Measurements from ENCODE around the gene MKRN1.
"Not testable (repeated sequence)": the region's sequence is repeated elsewhere in the genome, so short reads cannot be mapped to it uniquely, and the experiment has no call there.

MKRN1 gene

DNA sequence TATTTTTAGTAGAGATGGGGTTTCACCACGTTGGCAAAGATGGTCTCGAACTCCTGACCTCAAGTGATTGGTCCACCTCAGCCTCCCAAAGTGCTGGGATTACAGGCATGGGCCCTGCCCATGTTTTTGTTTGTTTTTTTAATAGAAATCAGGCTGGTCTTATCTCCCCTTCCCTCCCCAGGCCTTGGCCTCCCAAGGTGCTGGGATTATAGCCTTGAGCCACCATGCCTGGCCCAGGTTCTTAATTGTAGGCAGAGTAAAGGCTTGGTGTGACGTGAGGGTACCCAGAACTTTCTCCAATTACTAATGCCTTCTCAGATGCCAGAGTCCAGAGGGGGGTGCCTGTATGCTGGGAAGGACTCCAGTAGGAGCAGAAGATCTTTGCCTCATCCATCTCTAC lies 5.2 kb upstream of the MKRN1 start:
- DNase-seq: no peak

DNA sequence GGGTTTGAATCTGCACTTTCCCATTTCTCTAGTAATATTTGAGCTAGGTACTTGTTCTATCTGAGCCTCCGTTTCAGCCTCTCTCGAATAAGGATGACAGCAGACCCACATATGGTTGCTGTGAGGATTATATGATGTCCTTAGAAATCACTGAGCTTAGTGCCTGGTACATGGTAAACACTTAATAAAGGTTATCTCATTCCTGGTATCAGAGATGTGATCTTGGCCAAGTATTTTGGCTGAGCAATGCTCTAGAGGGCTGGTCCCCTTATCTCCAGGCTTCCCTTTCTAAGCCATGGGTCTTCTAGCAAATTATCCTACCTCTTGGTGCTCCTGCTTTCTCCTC lies 407 bp upstream of the MKRN1 start:
- DNase-seq: no peak

DNA sequence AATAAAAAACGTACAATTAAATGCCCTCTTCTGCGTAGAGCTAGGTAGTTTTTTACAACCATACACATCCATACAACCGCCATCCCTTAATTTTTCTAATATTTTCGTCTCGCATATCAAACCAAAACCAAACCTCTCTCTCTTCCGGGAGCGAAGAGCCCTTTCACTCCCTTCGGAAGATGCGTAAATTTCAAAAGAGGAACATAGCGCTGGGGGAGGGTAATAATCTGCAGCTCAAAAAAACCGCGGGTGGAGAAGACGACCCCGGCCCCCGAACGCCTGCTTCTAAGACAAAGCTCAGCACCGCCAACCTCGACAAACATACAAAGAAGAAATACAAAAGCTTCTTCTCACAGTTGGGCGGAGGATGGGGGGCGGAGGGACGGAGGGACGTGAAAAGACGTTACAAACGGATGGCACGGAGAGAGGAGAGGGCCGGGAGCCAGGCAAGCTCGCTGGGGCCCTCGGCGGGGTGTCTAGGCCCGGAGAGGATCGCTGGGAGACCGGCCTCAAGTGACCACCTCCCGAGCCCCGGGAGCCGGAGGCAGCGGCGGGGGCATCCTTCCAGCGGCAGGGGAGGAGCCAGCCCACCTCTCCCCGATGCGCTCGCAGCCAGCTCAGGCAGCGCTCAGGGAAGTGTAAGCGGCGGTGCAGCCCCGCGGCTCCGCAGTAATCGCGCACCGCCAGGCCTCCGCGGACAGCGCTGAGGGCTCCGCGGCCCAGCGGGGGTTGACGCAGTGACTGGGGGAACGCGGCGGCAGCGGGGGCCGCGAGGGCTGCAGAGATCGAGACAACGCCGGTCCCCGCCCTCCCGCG lies 851 bp downstream of the MKRN1 start:
- DNase-seq: peak; percentile 25 to 50

DNA sequence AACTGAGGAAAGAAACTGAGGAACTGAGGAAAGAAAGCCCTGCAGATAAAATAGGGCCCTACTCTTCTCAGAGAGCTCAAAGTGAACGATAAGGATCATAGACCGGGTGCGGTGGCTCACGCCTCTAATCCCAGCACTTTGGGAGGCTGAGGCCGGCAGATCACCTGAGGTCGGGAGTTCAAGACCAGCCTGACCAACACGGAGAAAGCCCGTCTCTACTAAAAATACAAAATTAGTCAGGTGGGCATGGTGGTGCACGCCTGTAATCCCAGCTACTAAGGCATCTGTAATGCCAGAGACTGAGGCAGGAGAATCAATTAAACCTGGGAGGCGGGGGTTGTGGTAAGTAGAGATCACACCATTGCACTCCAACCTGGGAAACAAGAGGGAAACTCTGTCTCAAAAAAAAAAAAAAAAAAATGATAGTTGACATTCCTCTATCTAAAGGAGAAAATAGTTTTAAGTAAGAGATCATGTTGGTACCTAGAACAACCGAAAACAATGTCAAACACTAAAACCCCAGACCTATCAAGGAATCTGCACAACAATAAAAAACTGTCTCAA lies 2.5 kb downstream of the MKRN1 start:
- DNase-seq: no peak

DNA sequence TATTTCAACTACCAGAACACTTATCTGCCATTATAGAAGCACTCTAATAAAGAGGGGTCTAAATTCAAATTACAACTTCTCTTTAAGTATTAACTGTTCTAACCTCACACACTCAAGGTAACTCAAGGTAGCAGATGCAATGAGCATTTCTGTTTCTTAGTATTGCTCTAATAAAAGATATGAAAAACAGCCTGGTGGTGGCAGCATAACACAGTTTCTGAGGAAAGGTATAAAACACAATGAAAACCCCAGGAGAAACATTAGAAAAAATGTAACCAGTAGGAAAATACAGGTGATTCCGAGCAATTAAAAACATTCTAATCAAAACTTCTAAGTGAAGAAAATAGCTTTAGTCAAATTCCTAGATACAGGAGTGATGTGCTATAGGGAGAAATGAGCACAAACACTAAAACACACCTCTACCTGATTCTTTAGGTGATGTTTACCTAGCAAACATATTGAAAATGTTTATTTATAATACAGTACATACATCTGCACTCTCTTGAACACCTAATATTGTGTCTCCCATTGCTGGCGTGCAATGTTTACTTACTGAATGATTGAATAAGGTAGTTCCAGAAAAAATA lies 3.5 kb downstream of the MKRN1 start:
- peak; percentile 40 to 73 for DNase-seq

DNA sequence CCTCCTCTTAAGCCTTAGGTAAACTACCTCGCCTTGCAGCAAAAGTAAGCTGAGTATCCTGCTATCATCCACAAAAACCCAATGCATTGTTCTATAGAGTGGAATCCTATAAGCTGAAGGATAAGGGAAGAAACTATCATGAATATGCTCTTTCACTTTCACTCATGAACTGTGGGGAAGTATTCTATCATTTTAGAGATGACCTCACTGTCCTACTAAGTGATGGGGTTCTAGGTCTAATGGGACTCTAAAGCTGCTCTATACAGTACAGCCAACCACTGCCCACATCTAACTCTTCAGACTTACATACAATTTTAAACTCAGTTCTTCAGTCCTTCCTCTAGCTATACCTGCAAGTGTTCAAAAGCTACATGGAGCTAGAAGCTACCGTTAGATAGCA lies 16.2 kb downstream of the MKRN1 start:
- DNase-seq: no peak

DNA sequence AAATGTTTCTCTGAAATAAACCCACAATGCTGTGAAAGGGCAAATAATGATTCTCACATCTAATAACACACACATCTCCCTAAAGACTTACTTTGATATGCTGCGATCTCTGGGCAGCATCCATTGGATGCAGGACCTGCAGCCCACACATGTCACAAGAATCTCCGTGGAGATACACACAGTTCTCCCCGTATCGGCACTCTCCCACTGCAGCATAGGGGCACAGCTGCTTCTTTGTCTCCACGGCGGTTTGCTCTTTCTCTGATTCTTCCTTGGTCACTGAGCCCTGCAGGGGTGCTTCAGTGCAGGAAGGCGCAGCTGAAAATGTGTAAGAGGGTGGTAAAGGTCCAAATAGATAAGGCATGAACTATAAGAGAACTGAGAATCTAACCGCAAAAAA lies 20.4 kb downstream of the MKRN1 start:
- DNase-seq: no peak

DNA sequence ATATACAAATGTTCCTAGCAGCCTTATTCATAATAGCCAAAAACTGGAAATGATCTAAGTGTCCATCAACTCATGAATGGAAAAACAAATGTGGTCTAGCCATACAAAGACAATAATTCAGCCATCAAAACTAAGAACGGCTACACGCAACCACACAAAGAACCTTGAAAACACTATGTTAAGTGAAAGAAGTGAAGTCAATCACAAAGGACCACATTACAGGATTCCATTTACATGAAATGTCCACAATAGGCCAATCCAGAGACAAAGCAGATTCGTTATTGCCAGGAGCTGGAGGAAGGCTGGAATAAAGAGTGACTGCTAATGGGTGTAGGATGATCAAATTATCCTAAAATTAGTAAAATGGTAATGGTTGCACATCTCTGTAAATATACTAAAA lies 21.1 kb downstream of the MKRN1 start:
- no peak for DNase-seq

DNA sequence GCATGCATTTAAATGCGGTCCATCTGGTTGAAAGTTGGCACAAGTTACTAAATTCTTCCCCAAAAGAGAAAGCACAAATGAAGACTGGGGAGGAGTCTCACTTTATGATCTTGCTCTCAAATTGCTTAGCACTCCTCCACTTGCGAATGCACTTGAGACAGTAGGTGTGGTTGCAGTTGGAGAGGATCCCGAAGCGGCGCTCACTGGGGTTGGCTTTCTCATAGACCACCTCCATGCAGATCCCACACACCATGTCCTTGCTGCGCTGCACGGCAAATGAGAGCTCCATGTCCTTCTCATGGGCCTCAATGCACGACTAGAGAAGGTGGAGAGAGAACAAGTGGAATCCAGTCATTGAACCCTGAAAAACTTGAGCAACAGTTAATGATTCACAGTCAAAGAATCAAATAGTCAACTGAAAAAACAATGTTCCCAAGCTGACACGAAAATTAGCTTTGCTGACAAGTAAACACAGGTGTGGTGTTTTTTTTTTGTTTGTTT lies 22.7 kb downstream of the MKRN1 start:
- DNase-seq: no peak

DNA sequence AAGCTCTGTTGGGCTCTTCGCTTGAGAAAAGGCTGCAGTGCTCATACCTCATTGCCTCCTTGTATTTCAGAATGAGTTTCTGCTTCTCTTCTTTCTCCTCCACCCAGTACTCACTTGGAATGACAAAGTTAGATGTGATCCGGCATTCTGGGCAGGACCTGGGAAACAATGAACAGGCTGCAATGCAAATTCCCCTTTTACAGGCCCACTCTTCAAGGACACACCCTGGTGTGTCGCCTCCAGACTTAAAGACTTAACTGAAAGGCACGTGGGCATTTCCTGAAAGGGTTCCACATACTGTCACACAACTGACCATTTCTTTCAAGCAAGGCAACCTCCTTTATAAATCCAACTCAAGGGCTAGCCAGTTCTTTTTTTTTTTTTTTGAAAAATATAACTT lies 23.6 kb downstream of the MKRN1 start:
- no peak for DNase-seq

DNA sequence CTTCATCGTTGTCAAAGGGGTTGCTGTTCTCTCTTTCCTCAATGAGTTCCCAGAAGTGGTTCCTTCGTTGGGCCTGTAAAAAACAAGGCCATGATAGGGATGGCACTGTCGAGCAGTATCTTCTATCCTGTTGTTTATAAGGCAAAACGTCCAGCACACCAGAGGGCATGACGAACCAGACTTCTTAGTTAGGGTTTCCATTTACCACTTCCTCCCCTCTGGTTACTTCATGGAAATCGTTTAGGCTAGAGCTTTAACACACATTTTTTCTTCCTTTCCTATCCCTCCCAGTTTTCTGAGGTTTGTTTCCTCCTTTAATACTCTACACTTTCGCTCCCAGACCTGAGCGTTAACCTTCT lies 24.7 kb downstream of the MKRN1 start:
- no peak for DNase-seq

DNA sequence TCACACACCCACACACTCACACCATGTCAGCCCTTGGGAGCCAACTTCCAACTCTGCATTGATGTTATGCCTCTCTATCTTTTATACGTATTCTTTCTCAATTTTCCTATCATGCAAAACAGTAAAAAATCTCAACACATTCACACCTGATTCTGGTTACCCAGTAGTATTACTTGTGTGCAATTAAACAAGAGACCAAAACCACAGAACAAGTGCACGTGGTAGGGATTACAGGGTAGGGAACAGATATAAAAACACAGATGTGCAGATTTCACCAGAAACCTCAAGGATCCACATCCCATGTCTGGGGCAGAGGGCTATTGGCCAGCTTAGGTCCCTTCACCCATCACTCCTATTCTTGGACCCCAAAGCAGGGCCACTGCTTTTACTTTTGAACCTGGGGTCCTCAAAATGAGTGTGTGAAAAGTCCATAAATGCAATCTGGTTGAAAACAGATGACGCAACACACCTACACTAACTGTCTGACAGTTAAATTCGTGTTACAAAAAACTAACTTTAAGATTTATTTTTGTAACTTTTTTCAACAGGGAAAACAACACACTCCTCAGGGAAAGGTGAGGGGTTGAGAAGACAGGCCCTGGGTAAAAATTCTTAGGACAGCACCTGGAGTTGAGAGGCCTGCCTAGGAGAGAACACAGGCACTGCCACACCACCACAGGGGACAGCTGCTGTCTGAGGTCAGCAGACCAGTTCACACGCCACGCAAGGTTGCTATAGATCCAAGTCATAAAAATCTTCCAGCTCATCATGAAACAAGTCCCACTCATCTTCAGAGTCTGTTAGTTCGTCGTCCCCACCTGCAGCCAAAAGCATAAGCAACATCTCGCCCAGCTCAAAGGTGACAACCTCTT lies 25.3 kb downstream of the MKRN1 start:
- not testable (repeated sequence) for DNase-seq

DNA sequence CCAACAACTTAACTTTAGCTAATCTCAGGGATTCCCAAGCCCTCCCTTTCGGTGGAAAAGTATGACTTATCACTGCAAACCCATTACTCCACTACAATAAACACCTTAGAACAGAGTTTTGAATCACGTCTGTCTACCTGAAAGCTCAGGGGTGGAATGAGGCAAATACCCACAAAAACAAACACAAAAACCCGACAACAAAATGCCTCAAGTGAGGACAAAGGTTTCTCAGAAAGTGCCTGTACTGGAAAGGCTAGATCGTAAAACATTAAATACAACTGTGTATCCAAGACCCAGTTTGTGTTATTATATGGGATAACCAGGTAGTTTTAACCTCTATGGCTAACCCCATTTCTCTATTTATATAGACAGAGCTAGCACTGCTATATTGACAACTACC lies 26.0 kb downstream of the MKRN1 start:
- no peak for DNase-seq

DNA sequence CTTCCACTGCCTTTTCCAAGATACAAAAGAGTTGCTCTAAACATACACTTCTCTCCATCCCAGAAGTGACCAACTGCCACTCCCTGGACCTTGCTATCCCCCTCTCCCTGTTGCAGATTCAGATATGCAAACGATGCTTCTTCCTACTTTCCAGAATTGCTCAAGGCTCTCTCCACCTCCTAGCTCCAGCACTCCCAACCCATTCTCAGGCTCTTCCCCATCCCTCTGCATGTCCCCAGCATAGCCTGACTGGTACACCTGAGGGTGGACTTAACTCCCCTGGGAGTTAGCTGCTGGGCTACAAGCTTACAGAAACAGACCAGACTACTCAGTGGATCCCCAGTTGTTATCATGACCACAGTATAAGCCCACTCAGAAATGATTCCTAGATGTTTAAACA lies 27.6 kb downstream of the MKRN1 start:
- DNase-seq: no peak

DNA sequence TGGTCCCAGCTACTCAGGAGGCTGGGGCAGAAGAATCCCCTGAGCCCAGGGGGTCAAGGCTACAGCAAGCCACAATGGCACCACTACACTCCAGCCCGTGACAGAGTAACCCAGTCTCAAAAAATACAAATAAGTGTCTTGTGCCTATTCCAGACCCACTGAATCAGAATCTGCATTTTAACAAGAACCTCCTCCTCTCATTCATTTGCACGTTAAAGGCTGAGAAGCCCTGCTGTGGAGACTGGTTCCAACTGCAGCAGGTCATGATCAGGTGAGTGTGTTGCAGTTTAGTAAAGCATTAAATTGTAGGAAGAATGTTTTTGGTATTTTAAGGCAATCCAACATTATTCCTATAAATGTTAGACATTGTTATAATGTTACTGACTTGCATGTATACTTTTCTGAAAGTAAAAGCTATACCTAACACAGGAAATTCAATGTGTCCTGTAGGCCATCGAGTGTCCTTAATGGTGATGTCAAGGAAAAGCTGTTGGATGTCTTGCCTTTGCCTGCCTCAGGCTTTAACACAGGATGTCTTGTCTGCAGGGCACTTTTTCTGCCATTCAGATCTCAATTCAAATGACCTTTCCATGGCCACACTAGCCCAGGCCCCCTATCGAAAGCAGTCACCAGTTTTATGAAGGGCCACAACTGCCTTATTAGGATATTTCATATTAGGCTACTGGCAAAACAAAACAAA lies 30.4 kb downstream of the MKRN1 start:
- no peak for DNase-seq

DNA sequence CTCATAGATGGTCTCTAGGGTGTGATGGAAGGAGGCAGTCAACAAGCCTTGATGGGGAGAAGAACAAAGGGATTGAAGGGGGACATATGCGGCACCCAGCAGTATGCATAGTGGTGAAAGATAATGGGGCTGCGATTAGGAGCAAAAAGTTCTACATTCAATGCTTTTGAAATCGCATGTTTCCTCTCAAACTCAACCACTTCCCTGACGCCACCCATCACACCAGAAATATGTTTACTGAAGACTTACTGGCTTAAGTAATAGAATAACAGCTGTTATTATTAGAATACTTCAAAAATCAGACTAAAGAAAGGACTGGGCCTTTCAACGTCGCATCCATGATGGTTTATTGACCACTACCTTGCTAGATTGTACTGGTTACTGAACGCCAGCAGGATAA lies 31.5 kb downstream of the MKRN1 start:
- DNase-seq: no peak

DNA sequence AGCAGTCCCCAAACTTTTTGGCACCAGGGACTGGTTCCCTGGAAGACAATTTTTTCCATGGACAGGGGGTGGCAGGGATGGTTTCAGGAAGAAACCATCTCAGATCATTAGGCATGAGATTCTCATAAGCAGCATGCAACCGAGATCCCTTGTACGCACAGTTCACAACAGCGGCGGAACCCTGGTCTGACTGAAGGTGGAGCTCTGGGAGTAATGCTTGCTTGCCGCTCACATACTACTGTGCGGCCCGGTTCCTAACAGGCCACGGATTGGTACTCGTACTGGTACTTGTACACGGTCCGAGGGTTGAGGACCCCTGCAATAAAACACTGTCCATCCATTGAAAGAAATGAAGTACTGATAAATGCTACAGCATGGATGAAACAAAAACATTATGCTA lies 32.8 kb downstream of the MKRN1 start:
- no peak for DNase-seq

DNA sequence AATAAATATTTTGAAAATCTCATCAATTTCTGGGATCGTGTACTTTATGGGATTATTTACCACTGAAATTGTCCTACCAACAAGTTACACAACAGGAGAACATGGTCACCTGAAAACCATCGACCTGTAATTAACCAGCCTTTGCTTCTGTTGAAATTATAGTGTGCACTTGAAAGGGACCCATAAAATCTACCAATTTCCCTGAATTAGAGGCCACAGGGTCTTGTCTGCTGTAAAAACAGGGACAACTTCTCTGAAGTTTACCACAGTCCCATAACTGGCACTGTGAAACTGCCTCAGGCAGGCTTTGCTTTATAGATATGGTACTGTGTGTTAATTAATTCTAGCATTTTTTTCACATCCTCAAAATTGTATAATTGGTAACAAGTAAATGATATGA lies 37.8 kb downstream of the MKRN1 start:
- DNase-seq: no peak

DNA sequence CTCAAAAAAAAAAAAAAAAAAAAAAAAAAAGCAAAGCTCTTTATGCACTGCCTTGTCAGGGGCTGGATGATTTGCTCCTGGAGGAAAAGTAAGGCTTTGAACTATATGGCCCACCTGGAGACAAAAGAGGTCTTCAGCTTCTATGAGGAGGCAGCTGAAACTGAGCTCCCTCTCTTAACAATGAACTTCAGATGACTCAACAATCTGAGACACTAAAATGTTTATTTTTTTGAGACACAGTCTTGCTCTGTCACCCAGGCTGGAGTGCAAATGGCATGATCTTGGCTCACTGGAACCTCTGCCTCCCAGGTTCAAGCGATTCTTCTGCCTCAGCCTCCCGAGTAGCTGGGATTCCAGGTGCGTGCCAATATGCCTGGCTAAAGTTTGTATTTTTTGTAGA lies 38.7 kb downstream of the MKRN1 start:
- DNase-seq: no peak

DNA sequence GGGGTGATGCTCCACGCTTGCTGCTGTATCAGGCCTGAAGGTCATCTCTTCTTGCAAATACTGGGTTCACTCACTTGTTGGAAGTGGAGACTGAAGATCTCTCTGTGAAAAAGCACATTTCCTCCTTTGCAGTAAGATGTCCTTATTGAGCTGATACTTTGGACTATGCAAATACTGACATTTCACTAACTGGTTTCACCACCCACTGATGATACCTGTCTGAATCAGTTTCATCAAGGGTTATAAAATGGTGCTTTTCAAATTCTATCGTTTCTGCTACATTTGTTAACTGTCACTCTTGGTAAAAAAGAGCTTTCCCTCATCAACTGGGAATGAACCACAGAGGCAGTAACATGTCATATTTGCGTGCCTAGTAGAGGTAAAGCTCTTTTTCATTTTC lies 39.9 kb downstream of the MKRN1 start:
- DNase-seq: no peak

DNA sequence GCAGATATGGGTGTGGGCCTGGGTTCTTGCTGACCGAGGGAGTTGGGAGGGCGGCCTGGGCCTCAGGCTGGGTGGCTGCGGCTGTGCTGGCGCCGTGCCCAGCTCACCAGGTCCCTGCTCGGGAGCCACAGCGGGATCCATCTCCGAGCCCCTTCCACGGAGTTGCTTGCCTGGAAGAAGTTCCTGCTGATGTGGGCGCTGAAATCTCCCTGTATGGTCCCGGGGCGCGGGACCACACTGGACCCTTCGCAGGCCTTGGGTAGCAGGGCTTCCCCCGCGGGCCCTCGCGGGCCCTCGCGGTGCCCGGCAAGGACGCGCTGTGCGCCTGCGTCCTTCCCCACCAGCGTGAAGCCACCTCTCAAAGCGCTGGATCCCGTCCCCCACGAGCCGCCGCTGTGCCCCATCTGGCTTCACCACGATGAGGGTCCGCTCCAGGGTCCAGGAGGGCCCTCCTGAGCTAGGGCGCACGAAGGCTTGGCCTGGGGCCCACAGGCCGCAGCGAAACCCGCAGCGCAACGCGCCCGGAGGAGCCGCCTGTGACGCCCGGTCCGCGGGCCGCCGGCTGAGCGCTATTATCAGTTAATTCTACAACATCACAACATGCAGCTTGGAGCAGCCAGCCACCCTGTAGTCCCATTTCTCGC lies 43.9 kb downstream of the MKRN1 start:
- no peak for DNase-seq

DNA sequence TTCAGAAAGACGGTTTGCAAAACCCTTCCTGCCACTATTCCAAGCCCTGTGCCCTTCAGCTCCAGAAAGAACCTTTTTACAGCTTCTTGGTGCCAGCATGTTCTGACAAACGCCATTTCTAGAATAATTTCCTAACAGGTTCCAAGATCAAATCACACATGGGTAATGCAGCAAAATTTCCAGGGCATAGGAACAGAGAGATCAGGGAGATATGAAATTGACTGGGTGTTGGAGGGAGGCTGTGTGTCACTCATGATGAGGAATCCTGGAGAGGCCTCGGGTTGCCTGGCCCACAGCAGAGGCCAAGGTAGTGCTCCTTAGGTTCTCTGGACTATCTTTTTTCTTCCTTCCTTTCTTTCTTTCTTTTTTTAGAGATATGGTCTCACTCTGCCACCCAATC lies 45.9 kb downstream of the MKRN1 start:
- DNase-seq: no peak

Data from CD4-positive, alpha-beta T cell treated with Interleukin-4 for 1 hour (primary cell).